ENCODE measurements around the gene CBARP. TPM values are rescaled to one million over a fixed set of nuclear protein-coding genes. Genes with fewer than 3 reads are reported as not detected.

The CBARP gene
- total RNA-seq, 2 donors from 2014 or later: 21.5 to 28.5 TPM

- no peaks in the 10 kb centered on the region for H3K27me3 ChIP-seq (ENCODE audit: control insufficient read depth, insufficient read depth, low read length, poor library complexity, severe bottlenecking)
- Mint-ChIP-seq H3K4me1 (no peaks in the 10 kb centered on the region), H3K4me3 (no peak overlapping the region), H3K36me3 (ENCODE audit: low read depth) (peaks cover 10% of the 10 kb centered on the region), H3K9me3 (no peaks in the 10 kb centered on the region), H3K27ac (no peak overlapping the region), H3K27me3 (ENCODE audit: insufficient read depth) (no peaks in the 10 kb centered on the region)
- no peak overlapping the region for H3K4me3 ChIP-seq (ENCODE audit: low read length)
- H3K36me3 ChIP-seq (ENCODE audit: control insufficient read depth, insufficient read depth, low read length): peaks cover 18% of the 10 kb centered on the region
- H3K4me1 ChIP-seq (ENCODE audit: control insufficient read depth, insufficient read depth, low read length): no peaks in the 10 kb centered on the region
- DNase-seq: no peak
- H3K9ac ChIP-seq (ENCODE audit: extremely low read depth, low read length, poor library complexity, severe bottlenecking): no peak overlapping the region
- no peak overlapping the region for H3K27ac ChIP-seq (ENCODE audit: low read depth, low read length)
- 93 to 95% methylated on average over 9 to 16 of the region's 16 CpGs for WGBS, 2 experiments (ENCODE audit: insufficient coverage in 1 of 2, insufficient read length in 1 of 2)
- no peak for TF ChIP-seq CTCF (conservative IDR thresholded peaks at IDR 0.05)
- H3K9me3 ChIP-seq (ENCODE audit: control insufficient read depth, low read length): no peaks in the 10 kb centered on the region
Measured at GRCh38 chr19:1224047-1224825, 13.6 kb downstream of the CBARP start.

- Histone ChIP-seq H3K36me3 (ENCODE audit: control insufficient read depth, insufficient read depth, low read length) (peaks cover 18% of the 10 kb centered on the region), H3K9me3 (ENCODE audit: control insufficient read depth, low read length) (no peaks in the 10 kb centered on the region)
- DNase-seq: peak; percentile 91
Measured at GRCh38 chr19:1223018-1223855, 14.6 kb downstream of the CBARP start.

More at GRCh38 chr19:1223018-1223855, 14.6 kb downstream of the CBARP start:
- H3K4me1 ChIP-seq (ENCODE audit: control insufficient read depth, insufficient read depth, low read length): no peaks in the 10 kb centered on the region
- Mint-ChIP-seq H3K4me3 (no peak overlapping the region), H3K4me1 (peaks cover under 1% of the 10 kb centered on the region), H3K27ac (no peak overlapping the region), H3K27me3 (ENCODE audit: insufficient read depth) (no peaks in the 10 kb centered on the region), H3K36me3 (ENCODE audit: low read depth) (peaks cover 10% of the 10 kb centered on the region), H3K9me3 (no peaks in the 10 kb centered on the region)
- peak overlapping the region; percentile 22 for H3K27ac ChIP-seq (ENCODE audit: low read depth, low read length)
- 93 to 97% methylated on average over 27 to 48 of the region's 48 CpGs for WGBS, 2 experiments (ENCODE audit: insufficient coverage in 1 of 2, insufficient read length in 1 of 2)
- peak; percentile 78 for TF ChIP-seq CTCF (conservative IDR thresholded peaks at IDR 0.05)
- H3K27me3 ChIP-seq (ENCODE audit: control insufficient read depth, insufficient read depth, low read length, poor library complexity, severe bottlenecking): no peaks in the 10 kb centered on the region
- no peak overlapping the region for H3K4me3 ChIP-seq (ENCODE audit: low read length)
- no peak overlapping the region for H3K9ac ChIP-seq (ENCODE audit: extremely low read depth, low read length, poor library complexity, severe bottlenecking)

All from endodermal cell (in vitro differentiated cells).